Immature natural killer cell (primary cell): ENCODE measurements around the gene UGT1A3. TPM values are rescaled to one million over a fixed set of nuclear protein-coding genes. Genes with fewer than 3 reads are reported as not detected.
"Not testable (repeated sequence)": the region's sequence is repeated elsewhere in the genome, so short reads cannot be mapped to it uniquely, and the experiment has no call there.

Experiments
- DNase-seq, 3 donors: peaks; one replicate each; pipeline ENCODE4 v3.0.0; 2022; ENCODE audit warnings: mixed read lengths in 1 of 3
- H3K27ac Mint-ChIP-seq, 6 donors: one replicate each; pipeline ENCODE4 v1.8.0; 2020; ENCODE audit warnings: mixed read lengths in 6 of 6, mild to moderate bottlenecking in 5 of 6, inconsistent platforms in 4 of 6, moderate library complexity in 3 of 6
- H3K27me3 Mint-ChIP-seq, 3 donors: one replicate each; pipeline ENCODE4 v1.8.0; 2020 to 2021; ENCODE audit warnings: low read depth in 3 of 3, mild to moderate bottlenecking in 3 of 3, mixed read lengths in 3 of 3, moderate library complexity in 3 of 3, inconsistent platforms in 1 of 3
- H3K36me3 Mint-ChIP-seq, 3 donors: one replicate each; pipeline ENCODE4 v1.8.0; 2020; ENCODE audit warnings: mixed read lengths in 3 of 3, inconsistent platforms in 2 of 3, mild to moderate bottlenecking in 2 of 3
- H3K4me1 Mint-ChIP-seq, 2 donors: one replicate each; pipeline ENCODE4 v1.8.0; 2020; ENCODE audit warnings: inconsistent platforms in 2 of 2, mild to moderate bottlenecking in 2 of 2, mixed read lengths in 2 of 2, moderate library complexity in 1 of 2
- H3K4me3 Mint-ChIP-seq, 5 donors: one replicate each; pipeline ENCODE4 v1.8.0; 2020; ENCODE audit warnings: mild to moderate bottlenecking in 5 of 5, mixed read lengths in 5 of 5, inconsistent platforms in 3 of 5, moderate library complexity in 3 of 5
- H3K9me3 Mint-ChIP-seq, 6 donors: one replicate each; pipeline ENCODE4 v1.8.0; 2020; ENCODE audit warnings: mild to moderate bottlenecking in 6 of 6, mixed read lengths in 6 of 6, inconsistent platforms in 4 of 6, moderate library complexity in 3 of 6
- polyA plus RNA-seq, 3 donors: library from polyadenylated mRNA; unstranded; fragments of 300-500 nt; fragmentation: Illumina TruSeq; gene quantifications; one replicate each; pipeline ENCODE4 v1.2.3, GENCODE V29; 2021

The UGT1A3 gene
- polyA plus RNA-seq, 3 donors from 2014 or later, result not detected

DNA sequence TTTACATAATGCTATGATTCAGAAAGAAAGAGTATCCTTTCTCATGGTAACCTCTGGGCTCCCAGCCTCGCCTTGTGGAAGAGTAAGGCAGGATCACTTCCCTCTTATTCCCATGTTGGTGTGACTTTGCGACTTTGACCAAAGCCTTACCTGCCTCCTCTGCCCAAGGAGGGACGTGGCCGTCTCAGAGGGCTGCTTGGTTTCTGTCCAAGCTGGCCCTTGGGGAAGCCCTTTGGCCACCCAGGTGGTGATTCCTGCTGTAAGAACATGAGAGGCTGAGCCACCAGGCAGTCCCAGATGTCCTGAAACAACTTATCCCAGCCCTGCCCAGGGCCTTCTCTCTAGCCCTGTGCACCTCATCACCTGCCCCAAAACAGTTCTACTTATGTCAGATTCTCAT is 30.1 kb upstream of the UGT1A3 start:
- Mint-ChIP-seq H3K4me1 (no peaks in the 10 kb centered on the region), H3K9me3 (no peaks in the 10 kb centered on the region), H3K36me3 (no peaks in the 10 kb centered on the region)

DNA sequence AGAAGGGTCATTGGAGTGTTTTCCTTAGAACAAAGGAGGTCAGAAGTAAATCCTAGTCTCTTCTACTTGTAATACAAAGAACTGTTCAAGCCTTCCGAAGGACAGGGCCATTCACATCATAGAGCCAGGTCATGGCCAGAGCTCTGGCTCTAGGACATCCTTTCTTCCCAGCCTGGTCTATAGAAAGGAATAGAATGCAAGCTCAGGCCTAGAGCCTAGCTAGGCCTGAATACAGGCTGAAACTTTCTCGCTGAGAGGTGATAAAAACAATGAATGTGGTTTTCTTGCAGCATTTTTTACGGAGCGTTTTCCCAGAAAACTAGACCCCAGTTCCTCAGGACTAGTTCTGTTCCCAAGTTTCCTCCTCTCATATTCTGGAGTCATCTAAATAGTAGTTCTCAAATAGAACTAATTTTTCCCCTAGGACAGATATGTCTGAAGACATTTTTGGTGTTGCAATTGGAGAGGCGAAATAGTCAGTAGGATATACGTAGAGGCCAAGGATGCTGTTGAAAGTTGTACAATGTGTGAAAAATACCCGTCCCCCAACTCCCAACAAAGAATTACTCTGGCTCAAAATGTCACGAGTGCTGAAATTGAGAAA is 29.3 kb upstream of the UGT1A3 start:
- Mint-ChIP-seq H3K27ac (no peak overlapping the region), H3K36me3 (peaks cover 0 to 3% (median 0%) of the 10 kb centered on the region in 3 donors), H3K27me3 (peaks cover 1 to 12% (median 5%) of the 10 kb centered on the region in 3 donors), H3K4me3 (no peak overlapping the region), H3K4me1 (no peaks in the 10 kb centered on the region), H3K9me3 (peaks cover 0 to 6% (median 2%) of the 10 kb centered on the region in 6 donors)
- no peak for DNase-seq

More for the DNA sequence above, 30.1 kb upstream of the UGT1A3 start:
- Mint-ChIP-seq H3K27me3 (peaks cover 1 to 10% (median 5%) of the 10 kb centered on the region in 3 donors), H3K27ac (no peak overlapping the region), H3K4me3 (no peak overlapping the region)
- no peak for DNase-seq

DNA sequence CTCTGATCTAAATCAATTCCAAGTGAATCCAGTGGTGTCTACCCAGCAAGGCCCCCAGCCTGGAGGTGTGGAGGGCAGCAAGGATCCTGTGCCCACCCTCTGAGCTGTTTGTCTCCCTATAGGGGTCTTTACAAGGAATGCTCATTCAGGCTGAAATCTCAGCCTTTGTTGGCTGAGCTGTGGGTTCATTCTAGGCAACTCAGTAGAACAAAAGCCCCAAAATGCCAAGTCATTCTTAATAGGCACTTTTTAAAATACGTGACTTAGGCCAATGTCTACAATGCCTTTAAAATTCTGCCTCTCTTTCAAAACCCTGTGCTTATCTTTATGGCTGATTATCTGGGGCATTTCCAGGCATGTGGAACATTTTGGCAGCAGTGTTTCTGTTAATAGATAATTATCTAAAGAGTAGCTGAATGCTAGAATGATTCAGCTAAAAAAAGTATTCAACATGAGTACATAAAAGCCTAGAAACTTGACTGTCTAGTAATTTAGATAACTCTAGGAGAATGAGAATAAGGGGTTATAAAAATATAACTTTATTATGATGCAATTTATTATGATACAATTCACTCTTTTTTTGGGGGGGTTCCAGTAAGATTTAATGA is 28.7 kb upstream of the UGT1A3 start:
- H3K4me1 Mint-ChIP-seq, result no peaks in the 10 kb centered on the region
- peaks cover 0 to 6% (median 2%) of the 10 kb centered on the region in 6 donors for H3K9me3 Mint-ChIP-seq
- H3K4me3 Mint-ChIP-seq, result no peak overlapping the region
- H3K36me3 Mint-ChIP-seq, result peaks cover 0 to 3% (median 0%) of the 10 kb centered on the region in 3 donors
- peaks cover 1 to 12% (median 5%) of the 10 kb centered on the region in 3 donors for H3K27me3 Mint-ChIP-seq
- H3K27ac Mint-ChIP-seq, result no peak overlapping the region
- no peak for DNase-seq

DNA sequence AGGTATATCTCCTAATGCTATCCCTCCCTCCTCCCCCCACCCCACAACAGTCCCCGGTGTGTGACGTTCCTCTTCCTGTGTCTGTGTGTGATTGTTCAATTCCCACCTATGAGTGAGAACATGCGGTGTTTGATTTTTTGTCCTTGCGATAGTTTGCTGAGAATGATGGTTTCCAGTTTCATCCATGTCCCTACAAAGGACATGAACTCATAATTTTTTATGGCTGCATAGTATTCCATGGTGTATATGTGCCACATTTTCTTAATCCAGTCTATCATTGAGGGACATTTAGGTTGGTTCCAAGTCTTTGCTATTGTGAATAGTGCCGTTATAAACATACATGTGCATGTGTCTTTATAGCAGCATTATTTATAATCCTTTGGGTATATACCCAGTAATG is 28.0 kb upstream of the UGT1A3 start:
- H3K27me3 Mint-ChIP-seq, result peaks cover 1 to 14% (median 3%) of the 10 kb centered on the region in 3 donors
- H3K4me3 Mint-ChIP-seq, H3K36me3 Mint-ChIP-seq, H3K27ac Mint-ChIP-seq, H3K4me1 Mint-ChIP-seq, H3K9me3 Mint-ChIP-seq, DNase-seq: not testable (repeated sequence)

DNA sequence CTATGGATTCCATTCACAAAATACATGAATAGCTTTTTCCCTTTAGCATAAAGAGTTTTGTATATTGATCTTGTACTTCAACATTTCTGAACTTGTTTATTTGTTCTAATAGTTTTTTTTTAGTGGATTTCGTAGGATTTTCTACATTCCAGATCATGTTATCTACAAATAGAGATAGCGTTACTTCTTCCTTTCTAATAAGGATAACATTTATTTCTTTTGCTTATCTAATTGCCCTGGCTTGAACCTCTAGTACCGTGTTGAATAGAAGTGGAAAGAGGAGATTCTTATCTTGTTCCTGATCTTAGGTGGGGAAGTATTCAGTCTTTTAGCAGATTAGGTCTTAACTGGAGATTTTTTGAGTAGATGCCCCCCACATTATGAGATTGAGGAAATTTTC is 26.6 kb upstream of the UGT1A3 start:
- no peak for DNase-seq
- H3K27ac Mint-ChIP-seq, result no peak overlapping the region

DNA sequence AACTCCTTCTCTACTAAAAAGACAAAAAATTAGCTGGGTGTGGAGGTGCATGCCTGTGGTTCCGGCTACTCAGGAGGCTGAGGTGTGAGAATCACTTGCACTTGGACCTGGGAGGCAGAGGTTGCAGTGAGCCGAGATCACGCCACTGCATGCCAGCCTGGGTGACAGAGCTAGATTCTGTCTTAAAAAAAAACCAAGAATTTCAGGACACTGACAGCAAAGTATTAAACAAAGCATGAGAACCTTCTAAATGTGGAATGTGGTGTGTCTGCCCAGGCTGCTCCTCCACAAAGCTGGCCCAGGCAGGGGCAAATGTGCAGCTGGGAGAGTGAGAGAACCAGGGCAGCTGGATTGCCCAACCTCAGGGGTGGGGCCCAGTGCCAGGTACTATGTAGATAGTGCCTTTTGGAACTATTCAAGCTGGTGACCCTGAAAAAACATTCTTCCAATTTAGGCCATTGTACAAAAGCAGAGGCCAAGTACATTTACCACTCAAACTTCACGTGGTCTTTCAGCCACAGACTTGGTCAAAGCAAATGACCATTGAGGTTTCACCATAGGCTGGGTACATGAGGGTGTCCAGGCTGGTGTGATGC is 22.8 kb upstream of the UGT1A3 start:
- Mint-ChIP-seq H3K9me3 (peaks cover 0 to 6% (median 2%) of the 10 kb centered on the region in 6 donors), H3K4me3 (no peak overlapping the region), H3K4me1 (no peaks in the 10 kb centered on the region), H3K27ac (no peak overlapping the region), H3K36me3 (peaks cover 0 to 3% (median 0%) of the 10 kb centered on the region in 3 donors), H3K27me3 (peaks cover 1 to 15% (median 2%) of the 10 kb centered on the region in 3 donors)
- DNase-seq, result no peak

More for the DNA sequence above, 26.6 kb upstream of the UGT1A3 start:
- no peaks in the 10 kb centered on the region for H3K4me1 Mint-ChIP-seq
- peaks cover 0 to 3% (median 0%) of the 10 kb centered on the region in 3 donors for H3K36me3 Mint-ChIP-seq
- peaks cover 0 to 6% (median 2%) of the 10 kb centered on the region in 6 donors for H3K9me3 Mint-ChIP-seq
- H3K27me3 Mint-ChIP-seq, result peaks cover 0 to 10% (median 3%) of the 10 kb centered on the region in 3 donors
- no peak overlapping the region for H3K4me3 Mint-ChIP-seq

DNA sequence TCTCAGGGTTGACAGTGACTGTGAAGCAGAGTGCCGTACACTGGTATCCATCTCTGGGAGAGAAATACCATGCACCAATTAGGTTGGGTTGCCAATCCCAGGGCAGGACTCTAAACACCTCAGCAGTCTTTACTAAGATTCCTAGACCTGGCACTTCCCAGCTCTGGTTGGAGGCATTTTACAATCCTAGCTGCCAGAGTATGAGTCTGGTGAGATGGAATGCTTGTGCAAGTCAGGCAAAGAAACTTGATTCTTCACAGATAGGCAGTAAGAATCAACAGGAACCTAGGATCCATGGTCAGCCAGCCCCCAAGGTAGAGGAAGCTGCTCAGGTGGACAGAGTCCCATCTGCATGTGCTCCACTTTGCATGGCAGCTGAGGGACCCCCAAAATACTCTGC is 22.1 kb upstream of the UGT1A3 start:
- Mint-ChIP-seq H3K36me3 (peaks cover 0 to 3% (median 0%) of the 10 kb centered on the region in 3 donors), H3K4me3 (no peak overlapping the region), H3K27me3 (peaks cover 1 to 15% (median 2%) of the 10 kb centered on the region in 3 donors), H3K9me3 (peaks cover 0 to 6% (median 2%) of the 10 kb centered on the region in 6 donors), H3K4me1 (no peaks in the 10 kb centered on the region), H3K27ac (no peak overlapping the region)
- DNase-seq, result no peak

DNA sequence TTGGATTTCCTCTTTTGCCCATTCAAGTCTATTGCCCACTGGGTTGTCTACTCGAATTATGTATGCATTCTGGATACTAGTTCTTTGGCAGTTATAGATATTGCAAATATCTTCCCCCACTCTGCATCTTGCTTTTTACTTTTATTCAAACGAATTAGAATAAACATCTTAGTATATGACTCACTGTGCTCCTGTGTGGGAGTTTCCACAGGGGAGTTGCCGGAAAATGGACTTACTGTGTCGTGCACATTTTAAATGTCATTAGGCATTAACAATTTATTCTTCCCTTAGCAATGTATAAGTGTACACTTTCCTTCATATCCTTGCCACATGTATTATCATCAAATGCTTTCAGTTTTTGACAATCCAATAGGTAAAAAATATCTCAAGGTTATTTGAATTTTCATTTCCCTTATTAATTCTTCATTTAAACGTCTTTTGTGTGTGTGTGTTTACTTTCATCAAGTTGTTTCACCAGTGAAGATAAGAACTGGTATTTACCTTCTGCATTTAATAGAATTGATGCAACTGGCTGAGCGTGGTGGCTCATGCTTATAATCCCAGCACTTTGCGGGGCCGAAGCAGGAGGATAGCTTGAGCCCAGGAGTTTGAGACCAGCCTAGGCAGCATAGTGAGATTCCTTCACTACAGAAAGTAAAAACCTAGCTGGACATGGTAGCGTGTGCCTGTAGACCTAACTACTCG is 20.8 kb upstream of the UGT1A3 start:
- Mint-ChIP-seq H3K9me3 (peaks cover 0 to 6% (median 3%) of the 10 kb centered on the region in 6 donors), H3K27me3 (peaks cover 0 to 15% (median 2%) of the 10 kb centered on the region in 3 donors), H3K27ac (no peak overlapping the region), H3K4me1 (no peaks in the 10 kb centered on the region), H3K4me3 (no peak overlapping the region), H3K36me3 (peaks cover 0 to 3% (median 0%) of the 10 kb centered on the region in 3 donors)
- no peak for DNase-seq

DNA sequence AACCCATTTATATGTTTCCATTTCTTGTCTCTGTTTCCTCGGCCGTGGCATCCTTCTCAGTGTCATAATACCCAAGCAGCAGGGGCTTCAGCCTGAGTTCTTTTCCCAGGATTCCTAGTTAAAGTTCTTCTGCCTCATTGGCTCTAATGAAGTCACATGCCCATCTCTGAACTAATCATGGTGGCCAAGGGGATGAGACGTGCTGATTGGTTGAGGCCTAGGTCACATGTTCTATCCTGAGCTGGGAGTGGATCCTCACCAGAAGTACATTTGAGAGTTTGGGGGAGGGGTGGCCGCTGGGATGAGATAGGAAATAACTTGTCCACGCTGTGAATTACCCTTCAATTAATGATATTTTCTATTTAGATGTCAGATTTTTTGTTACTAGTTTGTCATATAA is 19.9 kb upstream of the UGT1A3 start:
- DNase-seq, result no peak
- Mint-ChIP-seq H3K4me1 (no peaks in the 10 kb centered on the region), H3K9me3 (peaks cover 0 to 6% (median 3%) of the 10 kb centered on the region in 6 donors), H3K4me3 (no peak overlapping the region), H3K27me3 (peaks cover 0 to 20% (median 2%) of the 10 kb centered on the region in 3 donors), H3K36me3 (peaks cover 0 to 3% (median 0%) of the 10 kb centered on the region in 3 donors), H3K27ac (no peak overlapping the region)

DNA sequence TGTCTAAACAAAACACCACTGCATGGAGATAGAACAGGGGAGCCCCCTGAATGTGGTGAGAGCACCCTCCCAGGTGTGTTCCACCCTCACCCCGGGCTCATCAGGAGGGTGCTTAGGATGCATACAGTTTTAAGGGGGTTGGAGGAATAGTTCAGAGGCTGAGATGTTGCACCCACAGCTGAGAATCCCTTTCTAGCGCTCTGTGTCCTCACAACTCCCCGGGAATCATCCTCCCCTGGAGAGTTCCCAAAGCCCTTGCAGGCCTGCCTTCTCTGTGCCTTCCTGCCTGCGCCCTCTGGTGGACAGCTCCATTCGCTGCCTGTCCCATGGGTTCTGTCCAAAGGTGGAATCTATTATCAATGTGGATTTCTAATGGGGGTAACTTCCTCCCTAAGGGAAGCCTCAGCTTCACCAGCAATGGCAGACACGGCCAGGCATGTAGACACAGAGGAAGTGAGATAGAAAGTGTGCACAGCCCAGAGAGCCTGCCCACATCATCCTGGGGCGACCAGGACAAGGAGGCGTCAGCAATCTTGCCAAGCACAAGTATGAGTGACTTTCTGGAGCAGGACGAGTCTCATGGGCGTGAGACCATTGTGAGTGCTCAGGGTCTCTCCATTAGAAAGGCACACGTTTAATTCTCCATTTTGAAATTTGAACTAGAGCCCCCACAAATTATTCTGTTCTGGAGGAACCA is 17.4 kb upstream of the UGT1A3 start:
- H3K9me3 Mint-ChIP-seq, result peaks cover 0 to 2% (median 0%) of the 10 kb centered on the region in 6 donors
- no peak overlapping the region for H3K27ac Mint-ChIP-seq
- H3K36me3 Mint-ChIP-seq, result no peaks in the 10 kb centered on the region
- H3K27me3 Mint-ChIP-seq, result peaks cover 0 to 19% (median 2%) of the 10 kb centered on the region in 3 donors
- H3K4me3 Mint-ChIP-seq, result no peak overlapping the region
- H3K4me1 Mint-ChIP-seq, result no peaks in the 10 kb centered on the region
- peak; percentile 41 to 48 (median 46) for DNase-seq

DNA sequence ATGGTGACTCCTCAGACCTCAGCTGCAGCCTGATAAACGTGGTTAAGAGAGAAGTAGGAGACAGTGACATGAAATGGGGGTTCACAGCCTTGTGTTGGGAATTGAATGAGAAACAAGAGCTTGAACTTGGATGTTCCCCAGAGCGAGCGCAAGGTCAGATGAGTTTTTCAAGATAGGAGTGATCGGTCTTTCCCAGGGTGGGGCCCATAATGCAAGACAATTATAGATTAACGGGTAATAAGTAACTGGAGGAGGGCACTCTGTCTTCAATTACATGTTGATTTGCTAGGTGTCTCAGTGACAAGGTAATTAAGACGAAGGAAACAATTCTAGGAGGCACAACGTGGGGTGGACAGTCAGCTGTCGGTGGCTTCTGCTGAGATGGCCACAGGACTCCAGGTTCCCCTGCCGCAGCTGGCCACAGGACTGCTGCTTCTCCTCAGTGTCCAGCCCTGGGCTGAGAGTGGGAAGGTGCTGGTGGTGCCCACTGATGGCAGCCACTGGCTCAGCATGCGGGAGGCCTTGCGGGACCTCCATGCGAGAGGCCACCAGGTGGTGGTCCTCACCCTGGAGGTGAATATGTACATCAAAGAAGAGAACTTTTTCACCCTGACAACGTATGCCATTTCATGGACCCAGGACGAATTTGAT is 16.1 kb upstream of the UGT1A3 start, which contains the start of gene UGT1A5:
Gene UGT1A5 (plus strand): TSS at position 297 of the 651 bp plus-strand sequence. CDS start 85 bp downstream, at position 382.
- H3K36me3 Mint-ChIP-seq, result no peaks in the 10 kb centered on the region
- H3K4me1 Mint-ChIP-seq, result no peaks in the 10 kb centered on the region
- peaks cover 0 to 2% (median 0%) of the 10 kb centered on the region in 6 donors for H3K9me3 Mint-ChIP-seq
- peaks cover 0 to 15% (median 2%) of the 10 kb centered on the region in 3 donors for H3K27me3 Mint-ChIP-seq
- H3K27ac Mint-ChIP-seq, result no peak within 1 kb of the TSS
- no peak for DNase-seq
- no peak within 1 kb of the TSS for H3K4me3 Mint-ChIP-seq

DNA sequence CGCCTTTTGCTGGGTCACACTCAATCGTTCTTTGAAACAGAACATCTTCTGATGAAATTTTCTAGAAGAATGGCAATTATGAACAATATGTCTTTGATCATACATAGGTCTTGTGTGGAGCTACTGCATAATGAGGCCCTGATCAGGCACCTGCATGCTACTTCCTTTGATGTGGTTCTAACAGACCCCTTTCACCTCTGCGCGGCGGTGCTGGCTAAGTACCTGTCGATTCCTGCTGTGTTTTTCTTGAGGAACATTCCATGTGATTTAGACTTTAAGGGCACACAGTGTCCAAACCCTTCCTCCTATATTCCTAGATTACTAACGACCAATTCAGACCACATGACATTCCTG is 15.6 kb upstream of the UGT1A3 start:
- Mint-ChIP-seq H3K27ac (no peak overlapping the region), H3K9me3 (peaks cover 0 to 2% (median 0%) of the 10 kb centered on the region in 6 donors)

DNA sequence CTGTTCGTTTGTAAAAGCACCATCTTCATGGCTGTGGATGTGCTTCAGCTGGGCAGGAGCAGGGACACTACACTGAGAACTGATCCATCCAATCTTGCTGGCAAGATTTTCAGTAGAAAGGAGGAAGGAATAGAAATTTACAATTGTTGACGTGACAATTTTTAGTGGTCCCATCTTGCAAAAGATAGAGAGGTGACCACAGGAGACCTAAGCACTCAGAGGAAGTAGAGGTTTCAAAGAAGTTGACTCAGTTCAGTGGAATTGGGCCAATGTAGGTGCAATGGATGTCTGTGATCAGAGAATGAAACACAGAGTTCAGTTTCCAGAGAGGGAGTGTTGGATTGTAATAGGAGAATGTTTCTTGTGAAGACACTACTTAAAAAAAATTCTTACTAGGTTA is 14.7 kb upstream of the UGT1A3 start:
- Mint-ChIP-seq H3K4me1 (no peaks in the 10 kb centered on the region), H3K27ac (no peak overlapping the region), H3K27me3 (peaks cover 1 to 13% (median 7%) of the 10 kb centered on the region in 3 donors), H3K36me3 (no peaks in the 10 kb centered on the region), H3K4me3 (no peak overlapping the region), H3K9me3 (peaks cover 0 to 4% (median 0%) of the 10 kb centered on the region in 6 donors)
- DNase-seq, result no peak

More for the DNA sequence above, 15.6 kb upstream of the UGT1A3 start:
- H3K27me3 Mint-ChIP-seq, result peaks cover 0 to 15% (median 4%) of the 10 kb centered on the region in 3 donors
- no peak for DNase-seq
- H3K4me3 Mint-ChIP-seq, result no peak overlapping the region
- H3K36me3 Mint-ChIP-seq, result no peaks in the 10 kb centered on the region
- no peaks in the 10 kb centered on the region for H3K4me1 Mint-ChIP-seq
